ENCODE measurements around the gene STX7. TPM values are rescaled to one million over a fixed set of nuclear protein-coding genes. Genes with fewer than 3 reads are reported as not detected.

STX7 gene
- total and polyA plus RNA-seq, 2 donors (not counting 3 experiments of a cell fraction or from before 2014, with no cell fraction given): 13.4 to 45.5 TPM

- TF ChIP-seq GATA2 (IDR thresholded peaks at IDR 0.05; ENCODE audit: insufficient read depth, insufficient read length, low read depth, low read length): no peak
- no peak for TF ChIP-seq MYC (IDR thresholded peaks at IDR 0.05; ENCODE audit: low read depth, low read length)
- TF ChIP-seq EZH2 (IDR thresholded peaks at IDR 0.05; ENCODE audit: borderline replicate concordance, low read depth, low read length, severe bottlenecking): no peak
- no peak for TF ChIP-seq MAX (IDR thresholded peaks at IDR 0.05; ENCODE audit: insufficient read depth, insufficient read length)
- no peak for TF ChIP-seq POLR2A (IDR thresholded peaks at IDR 0.05; ENCODE audit: low read depth, low read length)
- no peak for TF ChIP-seq JUN (IDR thresholded peaks at IDR 0.05; ENCODE audit: borderline replicate concordance, insufficient read depth, insufficient read length, low read depth)
- TF ChIP-seq FOS (IDR thresholded peaks at IDR 0.05; ENCODE audit: borderline replicate concordance, insufficient read depth, low read length): no peak
- no peak for TF ChIP-seq CTCF (IDR thresholded peaks at IDR 0.05; ENCODE audit: extremely low read depth in 1 of 2, insufficient read depth in 1 of 2, low read depth in 1 of 2, low read length in 2 of 2)
- no peak for TF ChIP-seq POLR2AphosphoS5 (IDR thresholded peaks at IDR 0.05; ENCODE audit: insufficient read depth, low read depth, low read length)
Observed at GRCh38 chr6:132491881-132492280, 21.0 kb downstream of the STX7 start.

More at GRCh38 chr6:132491881-132492280, 21.0 kb downstream of the STX7 start:
- H4K20me1 ChIP-seq (replicated peaks; ENCODE audit: control insufficient read depth, extremely low read depth, insufficient read depth, low read length): peaks cover 5% of the 10 kb centered on the region
- no peaks in the 10 kb centered on the region for H3K9me1 ChIP-seq (replicated peaks; ENCODE audit: control insufficient read depth, extremely low read depth, insufficient read depth, low read length)
- BruUV-seq (replicated peaks): no TSS peak
- H3K4me1 ChIP-seq (ENCODE audit: control insufficient read depth, extremely low read depth, insufficient read depth, low read length): peaks cover 23% of the 10 kb centered on the region
- DNase-seq (ENCODE audit: low read depth, low spot score) (no peak), FAIRE-seq (no peak)
- no peaks in the 10 kb centered on the region for H3K9me3 ChIP-seq (replicated peaks; ENCODE audit: control insufficient read depth, insufficient read depth, low read length)
- CTCF ChIA-PET: no interaction called here
- no peaks in the 10 kb centered on the region for H3K36me3 ChIP-seq (ENCODE audit: control insufficient read depth in 2 of 2, extremely low read depth in 1 of 2, insufficient read depth in 2 of 2, low read length in 2 of 2)
- intact Hi-C loops (cut with micrococcal nuclease): loop anchor here (2.0 kb wide), 1 partner anchor 13 kb away; no protein-coding TSS in a partner anchor
- H3K79me2 ChIP-seq (ENCODE audit: control insufficient read depth, insufficient read depth, low read length): peaks cover 54% of the 10 kb centered on the region
- dilution Hi-C loops (cut with MboI; ENCODE audit: extremely low pct_ligation_motif_present, low sequenced_read_pairs): no loop called here
- H2AFZ ChIP-seq (ENCODE audit: low read depth, low read length): no peak overlapping the region
- H3K9ac ChIP-seq (replicated peaks; ENCODE audit: extremely low read depth, insufficient read depth, low read length): no peak overlapping the region
- H3K27me3 ChIP-seq (ENCODE audit: control insufficient read depth in 2 of 2, insufficient read depth in 2 of 2, low read length in 2 of 2): no peaks in the 10 kb centered on the region
- no peak overlapping the region for H3K4me3 ChIP-seq (replicated peaks in 1 of 3; ENCODE audit: insufficient read depth in 1 of 3, low read depth in 1 of 3, low read length in 3 of 3)
- H3K27ac ChIP-seq (ENCODE audit: insufficient read depth, low read depth, low read length): no peak overlapping the region
- no peak overlapping the region for H3K4me2 ChIP-seq (ENCODE audit: insufficient read depth, low read length)
- POLR2A ChIA-PET: no interaction called here

All from endothelial cell of umbilical vein (primary cell).